ENCODE results near the gene NFKBIE. TPM values are rescaled to one million over a fixed set of nuclear protein-coding genes. Genes with fewer than 3 reads are reported as not detected.

NFKBIE gene
- total and polyA plus RNA-seq, 9 of the 15 experiments (the other 6 are each of a cell fraction or from before 2014, with no cell fraction given), result 2.1 to 16.4 (median 11.7) TPM

DNA sequence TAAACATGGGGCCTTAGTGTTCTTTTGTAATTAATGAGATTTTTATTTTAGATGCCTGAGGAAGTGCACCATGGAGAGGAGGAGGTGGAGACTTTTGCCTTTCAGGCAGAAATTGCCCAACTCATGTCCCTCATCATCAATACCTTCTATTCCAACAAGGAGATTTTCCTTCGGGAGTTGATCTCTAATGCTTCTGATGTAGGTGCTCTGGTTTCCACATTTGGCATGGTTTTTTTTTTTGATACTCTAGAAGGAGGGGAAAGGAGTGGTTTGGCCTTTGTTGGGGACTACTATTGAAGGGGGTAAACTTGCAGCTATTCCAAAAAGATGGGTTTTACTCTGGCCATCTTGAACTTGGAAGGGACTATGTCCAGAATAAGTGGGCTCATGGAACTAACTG lies 16.8 kb downstream of the NFKBIE start (continued):
- TF ChIP-seq, protein P1, sequence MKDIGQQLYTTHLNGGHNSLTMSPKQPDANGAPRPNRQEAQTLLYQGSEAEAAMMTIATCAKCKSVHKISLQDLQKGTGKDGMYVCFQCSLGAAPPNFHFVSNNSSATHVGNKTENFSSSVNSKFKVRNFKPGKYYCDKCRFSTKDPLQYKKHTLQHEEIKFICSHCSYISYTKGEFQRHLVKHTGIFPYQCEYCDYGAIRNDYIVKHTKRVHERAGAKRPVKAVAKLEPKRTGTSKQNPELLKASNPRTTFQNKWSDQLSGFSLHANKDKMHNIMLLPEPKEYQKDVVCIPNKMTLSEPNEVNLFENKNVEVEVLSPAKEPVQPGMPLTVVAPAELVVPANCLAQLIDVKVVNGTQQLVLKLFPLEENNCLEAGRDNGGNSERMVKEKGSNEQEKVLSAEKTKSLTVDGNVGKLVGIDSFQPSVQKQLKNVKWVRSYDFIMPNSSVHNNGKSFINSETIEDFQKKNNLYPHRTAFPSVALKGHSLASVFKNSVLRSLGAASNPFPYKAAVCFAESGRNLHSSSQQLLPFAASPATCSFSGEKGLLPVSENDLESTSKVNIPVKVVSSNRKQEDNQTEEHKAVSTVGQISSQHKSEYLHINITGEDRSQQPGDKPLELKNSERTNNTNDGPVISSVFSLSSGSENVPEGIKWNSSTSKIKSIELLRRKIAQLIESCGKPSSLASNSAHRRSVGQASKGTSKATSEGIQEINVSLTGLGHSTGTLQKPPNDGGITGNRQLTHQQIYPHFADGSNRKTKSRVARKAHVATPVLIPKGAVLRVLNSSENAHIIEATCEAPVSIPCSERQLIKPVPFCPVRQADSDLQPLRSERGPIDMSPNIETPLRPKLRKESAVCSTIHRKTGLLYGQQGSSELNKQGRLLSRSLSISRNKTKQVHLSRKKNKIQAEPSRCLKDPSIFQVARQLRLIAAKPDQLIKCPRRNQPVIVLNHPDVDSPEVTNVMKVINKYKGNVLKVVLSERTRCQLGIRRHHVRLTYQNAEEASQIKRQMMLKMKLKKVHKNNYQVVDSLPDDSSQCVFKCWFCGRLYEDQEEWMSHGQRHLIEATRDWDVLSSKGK (CRISPR knock-in tag; IDR thresholded peaks at IDR 0.05), result no peak
- TF ChIP-seq POLR2A (conservative IDR thresholded peaks at IDR 0.05), result 0 out of 2 replicates have a peak, but pooled peaks have one; percentile 6
- no peak for TF ChIP-seq ZNF445 (CRISPR knock-in tag; IDR thresholded peaks at IDR 0.05; ENCODE audit: low read depth)
- TF ChIP-seq ZKSCAN1 (IDR thresholded peaks at IDR 0.05; ENCODE audit: low read depth, low read length), result no peak
- TF ChIP-seq ZNF507 (tag; conservative IDR thresholded peaks at IDR 0.05), result no peak
- TF ChIP-seq HMGN3 (IDR thresholded peaks at IDR 0.05; ENCODE audit: borderline replicate concordance, extremely low read depth, insufficient read length, low read depth, low read length), result no peak
- TF ChIP-seq CTBP1 (IDR thresholded peaks at IDR 0.05; ENCODE audit: borderline replicate concordance), result no peak
- TF ChIP-seq MTA2 (IDR thresholded peaks at IDR 0.05; ENCODE audit: low read depth), result no peak
